GM19452 (cell line): Measurements from ENCODE around the gene HDAC2.
"Not testable (repeated sequence)": the region's sequence is repeated elsewhere in the genome, so short reads cannot be mapped to it uniquely, and the experiment has no call there.

Experiments used
- ATAC-seq: cut with Tn5 transposase; IDR thresholded peaks from one replicate; pipeline ENCODE4 v1.9.1; 2021; ENCODE audit not compliant: unreplicated experiment

HDAC2 gene

DNA sequence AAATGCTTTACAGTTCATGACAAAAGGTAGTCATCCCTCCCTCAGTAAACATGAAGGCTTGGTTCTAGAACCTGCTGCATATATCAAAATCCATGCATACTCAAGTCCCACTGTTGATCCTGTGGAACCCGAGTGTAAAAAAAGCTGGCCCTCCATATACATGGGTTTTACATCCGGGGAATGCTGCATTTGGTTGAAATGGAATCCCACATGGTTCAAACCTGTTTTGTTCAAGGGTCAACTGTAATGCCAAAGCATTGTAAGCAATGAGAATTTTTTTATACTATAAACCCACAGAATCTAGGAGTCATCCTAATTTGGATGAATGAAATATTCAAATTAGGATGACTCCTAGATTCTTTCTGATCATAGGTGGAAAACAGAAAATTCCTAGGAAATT is 5.9 kb upstream of the HDAC2 start:
- ATAC-seq, result no peak

DNA sequence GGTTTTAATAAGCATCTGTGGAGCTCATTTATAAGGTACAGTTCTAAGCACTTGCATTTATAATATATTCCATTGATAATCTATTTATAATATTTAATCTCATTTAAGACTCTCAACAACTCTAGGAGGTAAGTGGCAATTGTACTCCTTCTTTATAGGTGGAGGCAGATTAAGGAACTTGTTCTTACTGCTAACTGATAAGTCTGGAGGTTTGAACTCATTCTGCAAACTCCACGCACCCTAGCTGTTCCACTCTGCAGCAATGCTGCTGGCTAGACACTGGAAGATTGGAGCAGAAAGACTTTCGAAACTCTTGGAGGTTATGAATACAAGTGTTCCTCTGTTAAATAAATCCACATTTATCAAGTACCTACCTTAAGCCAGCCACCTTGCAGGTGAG is 793 bp upstream of the HDAC2 start:
- ATAC-seq, result no peak

DNA sequence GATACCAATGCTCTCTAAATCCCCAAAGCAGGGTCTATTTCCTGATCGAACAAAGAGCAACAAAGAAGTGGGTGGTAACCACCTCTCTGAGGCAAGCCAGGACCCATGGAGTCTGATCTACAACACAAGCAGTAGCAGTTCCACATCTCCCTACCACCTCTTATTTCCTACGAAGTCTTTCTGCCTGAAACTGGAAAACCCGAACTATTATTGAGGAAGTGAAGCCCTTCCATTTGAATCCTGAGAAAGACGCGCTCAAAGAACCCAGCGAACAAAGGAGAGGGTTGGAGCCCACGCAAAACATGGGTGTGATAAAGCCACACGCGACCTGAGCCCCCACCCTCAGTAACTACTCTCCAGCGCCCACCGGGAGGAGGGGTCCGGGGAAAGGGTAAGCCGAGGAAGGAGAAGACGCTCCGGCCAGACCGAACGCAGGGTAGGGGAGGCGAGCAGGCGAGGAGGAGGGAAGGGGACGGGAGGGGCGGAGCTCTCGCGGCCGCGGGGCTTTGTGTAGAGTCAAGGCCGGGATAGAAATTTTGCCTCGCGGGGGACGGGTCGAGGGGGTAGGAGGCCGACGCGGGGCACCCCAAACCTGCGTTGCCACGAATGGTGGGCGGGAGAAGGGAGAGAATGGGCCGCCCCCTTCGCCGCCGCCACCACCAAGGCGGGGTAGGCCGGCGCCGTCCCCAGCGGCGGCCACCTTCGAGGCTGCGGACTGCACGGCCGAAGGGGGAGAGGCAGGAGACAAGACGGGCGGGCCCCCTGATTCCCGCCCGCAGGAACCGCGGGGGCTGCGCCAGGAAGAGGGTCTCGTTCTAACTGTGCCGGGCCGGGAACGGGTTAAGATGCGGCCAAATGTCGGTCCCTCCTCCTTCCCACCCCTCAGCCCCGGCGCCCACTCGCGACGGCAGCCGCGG is 802 bp downstream of the HDAC2 start:
- peak; percentile 37 for ATAC-seq

DNA sequence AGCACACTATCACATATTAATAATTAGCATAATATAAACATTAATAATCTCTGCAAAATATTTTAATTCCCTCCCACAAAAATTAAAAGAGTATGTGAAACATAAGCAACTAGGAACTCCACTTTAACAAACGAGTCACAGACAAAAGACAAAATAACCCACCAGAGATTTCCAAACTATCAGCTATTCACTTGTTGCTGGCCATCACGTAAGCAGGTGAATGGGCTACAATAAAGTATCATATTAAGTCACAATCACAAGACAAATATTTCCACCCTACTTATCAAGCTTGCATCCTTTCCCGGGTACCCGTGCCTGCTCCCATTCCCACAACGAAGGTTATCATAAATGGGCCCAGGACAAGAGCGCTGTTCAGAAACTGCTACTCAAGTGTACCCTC is 2.5 kb downstream of the HDAC2 start:
- ATAC-seq, result no peak

DNA sequence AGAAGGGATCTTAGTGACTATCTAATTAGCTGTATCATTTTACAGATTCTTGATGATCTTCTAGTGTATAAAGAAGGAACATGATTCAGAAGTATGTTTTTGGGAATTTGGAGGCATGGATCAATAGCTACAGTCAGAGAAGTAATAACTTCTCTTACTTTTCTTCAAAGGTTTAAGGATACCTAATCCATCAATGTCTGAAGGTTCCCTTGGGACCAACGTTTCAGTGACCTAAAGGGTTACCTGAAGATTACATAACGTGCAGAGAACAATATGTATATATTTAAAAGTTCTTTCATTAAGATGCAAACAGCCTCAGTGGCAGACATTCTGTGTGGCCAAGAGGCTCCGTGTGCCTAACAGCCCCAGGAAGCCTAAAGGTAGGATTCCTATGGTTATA is 3.2 kb downstream of the HDAC2 start:
- no peak for ATAC-seq

DNA sequence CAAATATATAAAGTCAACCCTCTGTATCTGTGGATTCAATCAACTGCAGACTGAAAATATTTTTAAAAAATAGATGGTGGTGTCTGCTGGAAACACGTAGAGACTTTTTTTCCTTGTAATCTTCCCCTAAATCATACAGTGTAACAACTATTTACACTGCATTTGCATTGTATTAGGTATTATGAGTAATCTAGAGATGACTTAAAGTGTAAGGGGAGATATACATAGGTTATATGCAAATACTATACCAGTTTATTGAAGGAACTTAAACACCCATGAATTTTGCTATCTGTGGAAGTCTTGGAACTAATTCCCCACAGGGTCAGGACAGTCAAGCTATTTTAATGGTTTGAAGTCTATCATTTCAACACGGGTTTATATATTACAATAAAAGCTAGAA is 10.2 kb downstream of the HDAC2 start:
- ATAC-seq, result no peak

DNA sequence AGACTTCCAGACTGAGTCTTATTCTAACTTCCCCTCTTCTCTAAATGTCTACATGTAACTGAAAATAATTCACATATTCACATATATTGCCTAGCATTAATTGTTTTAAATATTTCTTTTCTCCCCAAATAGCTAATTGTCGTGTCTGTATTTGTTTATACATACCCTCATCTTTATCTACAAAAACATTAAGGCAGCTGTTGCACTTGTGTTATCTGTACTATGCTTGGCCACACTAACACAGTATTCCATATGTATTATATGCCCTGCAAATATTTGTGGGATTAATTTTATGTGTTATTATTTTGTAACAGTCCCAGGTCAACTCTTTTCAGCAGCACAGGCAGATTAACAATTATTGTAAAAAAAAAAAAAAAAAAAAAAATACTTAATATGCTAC is 11.7 kb downstream of the HDAC2 start:
- no peak for ATAC-seq

DNA sequence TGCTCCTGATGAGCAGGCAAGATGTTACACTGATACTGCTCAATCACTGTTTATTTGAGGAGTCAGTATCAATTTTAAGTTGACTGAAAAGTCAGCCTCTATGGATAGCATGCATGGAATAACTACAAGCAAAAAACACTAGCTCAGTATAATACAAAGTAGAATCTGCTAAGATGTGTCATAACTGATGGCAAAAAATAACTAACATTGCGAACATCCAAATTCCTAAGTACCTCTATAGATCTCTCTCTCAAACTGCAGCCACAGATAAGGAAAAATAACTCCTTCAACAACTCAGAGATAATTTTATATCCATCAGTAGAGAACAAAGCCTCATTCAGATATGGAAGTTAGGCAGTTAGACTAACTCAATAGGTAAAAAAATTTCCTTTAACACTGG is 16.3 kb downstream of the HDAC2 start:
- ATAC-seq, result no peak

DNA sequence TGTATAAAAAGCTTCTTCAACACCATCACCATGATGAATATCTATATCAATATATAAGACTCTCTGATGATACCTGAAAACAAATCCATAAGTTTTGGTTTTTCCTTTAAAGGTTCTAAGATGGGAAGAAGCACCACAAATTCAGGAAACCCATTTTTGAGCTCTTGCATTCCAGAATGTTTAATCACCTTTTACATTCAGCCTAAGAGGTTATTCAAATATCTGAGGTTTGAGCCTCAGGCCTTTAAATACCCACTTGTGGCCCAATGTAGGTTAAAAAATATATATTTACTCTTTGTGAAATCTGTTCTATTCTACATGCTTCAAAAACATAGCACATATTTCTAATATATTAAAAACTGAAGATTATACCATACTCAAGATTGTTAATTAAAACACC is 17.6 kb downstream of the HDAC2 start:
- ATAC-seq, result no peak

DNA sequence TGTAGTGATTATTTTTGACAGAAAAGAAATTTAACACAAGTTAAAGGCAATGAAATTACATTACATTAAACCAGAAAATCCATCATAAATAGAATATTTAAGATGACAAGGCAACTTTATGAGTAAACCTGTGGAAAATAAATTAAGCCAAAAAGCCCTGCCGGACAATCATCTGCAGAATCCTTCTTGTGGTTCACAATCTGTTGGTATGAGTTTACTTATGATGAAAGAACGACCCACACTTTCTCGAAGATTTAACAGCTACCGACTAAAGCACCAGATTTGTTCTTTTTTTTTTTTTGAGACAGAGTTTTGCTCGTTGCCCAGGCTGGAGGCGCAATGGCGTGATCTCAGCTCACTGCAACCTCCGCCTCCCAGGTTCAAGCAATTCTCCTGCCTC is 21.4 kb downstream of the HDAC2 start:
- no peak for ATAC-seq

DNA sequence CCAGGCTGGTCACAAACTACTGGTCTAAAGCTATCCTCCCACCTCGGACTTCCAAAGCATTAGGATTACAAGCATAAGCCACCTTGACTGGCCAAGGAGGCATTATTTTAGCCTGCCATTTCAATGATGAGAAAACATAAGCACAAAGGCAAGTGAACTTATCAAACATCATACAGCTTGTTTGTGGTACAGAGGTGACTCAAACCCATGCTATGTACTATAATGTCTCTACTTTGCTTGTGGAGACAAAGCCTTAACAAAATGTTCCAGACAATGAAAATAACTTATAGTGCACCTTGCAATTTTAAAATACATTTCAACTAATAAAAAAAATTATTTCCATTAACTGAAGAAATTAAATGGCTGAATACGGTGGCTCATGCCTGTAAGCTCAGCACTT is 26.2 kb downstream of the HDAC2 start:
- no peak for ATAC-seq

DNA sequence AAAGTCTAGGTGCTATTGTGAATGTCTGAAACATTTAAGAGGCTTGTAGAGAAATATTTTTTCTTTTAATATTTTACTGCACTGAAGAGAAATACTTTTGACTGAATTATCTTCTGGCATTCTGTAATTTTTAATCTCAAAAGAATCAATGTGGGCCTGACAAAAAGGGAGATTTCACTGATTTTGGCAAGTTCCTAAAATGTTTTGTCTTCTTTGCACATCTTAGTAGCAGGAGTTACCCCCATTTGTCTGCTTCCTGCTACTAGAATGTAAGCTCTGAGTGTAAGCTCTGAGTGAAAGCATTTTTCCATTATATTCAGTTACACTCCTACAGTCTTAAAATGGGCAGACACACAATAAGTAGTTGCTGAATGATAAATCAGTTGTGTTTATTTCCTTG is 31.1 kb downstream of the HDAC2 start:
- no peak for ATAC-seq

DNA sequence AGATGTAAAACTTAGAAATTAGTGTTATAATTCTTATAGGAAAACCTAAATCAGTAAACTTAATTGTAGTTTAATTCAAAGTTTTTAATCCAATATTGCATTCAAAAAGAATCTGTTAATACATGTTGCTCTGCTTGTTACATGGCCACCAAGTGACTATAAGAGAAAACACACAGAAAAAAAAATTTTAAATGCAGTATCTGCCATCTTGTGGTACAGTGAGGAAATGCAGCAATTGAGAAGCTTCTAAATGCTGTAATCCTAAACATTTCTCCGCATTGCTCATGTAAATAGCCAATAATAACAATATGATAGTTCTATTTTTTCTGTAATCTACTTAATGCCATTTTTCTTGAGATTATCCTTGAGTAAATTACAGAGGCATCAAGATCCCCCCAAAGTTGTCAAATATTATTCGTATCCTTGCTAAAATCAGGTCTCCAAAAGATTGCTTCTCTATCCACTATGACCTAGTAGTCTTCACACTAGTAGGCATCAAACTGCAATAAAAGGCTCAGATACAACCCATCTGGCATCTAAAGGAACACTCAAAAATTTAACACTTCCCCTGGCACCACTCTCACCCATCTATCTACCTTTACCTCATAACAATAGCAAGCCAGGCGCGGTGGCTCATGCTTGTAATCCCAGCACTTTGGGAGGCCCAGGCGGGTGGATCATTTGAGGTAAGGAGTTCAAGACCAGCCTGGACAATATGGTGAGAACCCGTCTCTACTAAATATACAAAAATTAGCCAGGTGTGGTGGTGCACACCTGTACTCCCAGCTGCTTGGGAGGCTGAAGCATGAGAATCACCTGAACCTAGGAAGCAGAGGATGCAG is 34.6 kb downstream of the HDAC2 start:
- peak; percentile 79 for ATAC-seq

DNA sequence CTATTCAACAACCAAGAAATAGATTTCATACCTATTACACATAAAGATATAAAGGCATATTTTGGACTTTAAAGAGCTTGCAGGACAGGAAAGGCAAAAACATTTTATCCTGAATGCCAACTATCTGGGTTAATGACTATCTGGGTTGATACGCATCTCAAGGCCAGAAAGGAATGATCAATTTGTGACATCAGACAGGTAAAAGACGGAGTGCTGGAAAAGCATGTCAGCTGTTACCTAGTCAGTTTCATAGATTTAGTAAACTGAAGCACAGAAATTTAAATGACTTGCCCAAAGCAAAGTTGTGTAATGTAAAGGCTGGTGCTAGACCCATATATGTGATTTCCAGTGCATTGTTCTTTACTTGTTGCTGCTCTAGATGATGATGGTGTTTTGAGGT is 36.8 kb downstream of the HDAC2 start:
- ATAC-seq, result no peak

DNA sequence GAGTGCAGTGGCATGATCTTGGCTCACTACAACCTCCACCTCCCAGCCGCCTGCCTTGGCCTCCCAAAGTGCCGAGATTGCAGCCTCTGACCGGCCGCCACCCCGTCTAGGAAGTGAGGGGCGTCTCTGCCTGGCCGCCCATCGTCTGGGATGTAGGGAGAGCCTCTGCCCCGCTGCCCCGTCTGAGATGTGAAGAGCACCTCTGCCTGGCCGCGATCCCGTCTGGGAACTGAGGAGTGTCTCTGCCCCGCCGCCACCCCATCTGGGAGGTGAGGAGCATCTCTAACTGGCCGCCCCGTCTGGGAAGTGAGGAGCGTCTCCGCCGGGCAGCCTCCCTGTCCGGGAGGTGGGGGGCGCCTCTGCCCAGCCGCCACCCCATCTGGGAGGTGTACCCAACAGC is 39.0 kb downstream of the HDAC2 start:
- ATAC-seq, result not testable (repeated sequence)

DNA sequence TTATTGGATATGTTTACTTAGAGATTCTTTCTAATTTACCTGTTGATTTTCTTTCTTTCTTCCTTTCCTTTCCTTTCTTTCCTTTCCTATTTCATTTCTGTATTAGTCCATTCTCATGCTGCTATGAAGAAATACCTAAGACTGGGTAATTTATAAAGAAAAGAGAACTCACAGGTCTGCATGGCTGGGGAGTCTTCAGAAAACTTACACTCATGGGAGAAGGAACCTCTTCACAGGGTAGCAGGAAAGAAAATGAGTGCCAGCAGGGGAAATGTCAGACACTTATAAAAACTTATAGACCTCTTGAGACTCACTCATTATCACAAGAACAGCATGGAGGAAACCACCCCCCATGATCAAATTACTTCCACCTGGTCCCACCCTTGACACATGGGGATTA is 40.8 kb downstream of the HDAC2 start:
- ATAC-seq, result no peak

DNA sequence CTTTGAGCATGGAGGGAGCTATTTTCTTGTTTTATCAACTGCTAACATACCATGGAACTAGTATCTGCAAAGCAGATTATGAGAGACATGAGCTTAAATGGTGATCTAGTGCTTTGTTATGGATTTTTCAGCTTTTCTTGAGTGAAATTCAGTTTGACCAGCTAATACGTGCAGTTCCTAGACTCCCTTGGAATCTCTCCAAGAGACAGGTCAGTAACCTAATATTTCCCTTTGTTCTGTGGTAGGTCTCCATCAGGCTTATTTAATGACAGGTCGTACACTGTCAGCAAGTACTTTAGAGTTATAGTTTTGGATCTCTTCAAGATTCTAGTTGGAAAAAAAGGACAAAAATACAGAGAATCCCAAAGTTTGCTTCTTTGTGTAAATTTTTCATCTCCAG is 43.9 kb downstream of the HDAC2 start:
- no peak for ATAC-seq

DNA sequence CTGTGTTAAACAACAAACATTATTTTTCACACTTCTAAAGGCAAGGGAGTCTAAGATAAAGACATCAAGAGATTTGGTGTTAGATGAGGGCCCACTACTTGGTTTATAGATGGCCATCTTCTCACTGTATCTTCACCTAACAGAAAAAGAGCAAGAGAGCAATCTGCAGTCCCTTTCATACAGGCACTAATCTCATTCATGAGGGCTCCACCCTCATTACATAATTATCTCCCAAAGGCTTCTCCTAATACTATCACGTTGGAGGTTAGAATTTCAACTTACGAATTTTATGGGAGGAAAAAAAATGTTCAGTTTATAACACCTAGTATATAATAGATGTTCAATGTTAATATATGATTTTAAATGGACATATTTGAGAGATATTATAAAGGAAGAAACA is 45.6 kb downstream of the HDAC2 start:
- no peak for ATAC-seq

DNA sequence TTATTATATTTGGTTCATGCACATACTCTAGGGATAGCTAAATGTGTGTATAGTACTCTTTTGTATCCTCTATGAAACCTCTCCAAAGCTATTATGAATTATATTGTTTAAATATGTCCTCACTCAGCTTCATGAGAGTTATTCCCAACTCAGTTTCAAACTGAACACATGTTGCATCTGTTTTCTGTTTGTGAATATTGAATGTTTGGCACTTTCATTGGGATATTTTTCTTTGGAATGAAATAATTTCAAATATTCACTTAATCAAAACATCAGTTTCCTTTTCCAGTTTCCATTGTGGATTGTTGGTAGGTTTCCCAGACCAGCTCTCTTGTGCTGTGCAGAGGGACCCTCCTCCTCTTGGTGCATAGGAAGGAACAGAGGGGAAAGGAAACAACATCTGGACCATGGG is 46.6 kb downstream of the HDAC2 start:
- ATAC-seq, result no peak

DNA sequence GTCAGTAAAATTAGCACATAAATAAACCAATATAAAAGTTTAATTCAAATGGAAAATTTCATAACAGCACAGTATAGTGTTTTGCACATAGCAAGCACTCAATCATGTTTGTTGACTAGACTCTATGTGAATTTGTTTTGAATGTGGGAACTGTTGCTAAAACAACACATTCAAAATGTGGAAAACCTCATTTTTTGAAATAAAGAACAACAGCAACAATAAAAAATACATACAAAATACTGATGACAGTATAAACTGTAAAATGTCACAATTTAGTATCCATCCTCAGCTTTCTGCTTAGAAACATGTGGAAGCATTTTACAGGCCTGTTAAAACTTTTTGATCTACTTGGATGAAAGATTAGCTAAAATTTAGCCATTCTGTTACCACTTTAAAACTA is 47.4 kb downstream of the HDAC2 start:
- ATAC-seq, result no peak

DNA sequence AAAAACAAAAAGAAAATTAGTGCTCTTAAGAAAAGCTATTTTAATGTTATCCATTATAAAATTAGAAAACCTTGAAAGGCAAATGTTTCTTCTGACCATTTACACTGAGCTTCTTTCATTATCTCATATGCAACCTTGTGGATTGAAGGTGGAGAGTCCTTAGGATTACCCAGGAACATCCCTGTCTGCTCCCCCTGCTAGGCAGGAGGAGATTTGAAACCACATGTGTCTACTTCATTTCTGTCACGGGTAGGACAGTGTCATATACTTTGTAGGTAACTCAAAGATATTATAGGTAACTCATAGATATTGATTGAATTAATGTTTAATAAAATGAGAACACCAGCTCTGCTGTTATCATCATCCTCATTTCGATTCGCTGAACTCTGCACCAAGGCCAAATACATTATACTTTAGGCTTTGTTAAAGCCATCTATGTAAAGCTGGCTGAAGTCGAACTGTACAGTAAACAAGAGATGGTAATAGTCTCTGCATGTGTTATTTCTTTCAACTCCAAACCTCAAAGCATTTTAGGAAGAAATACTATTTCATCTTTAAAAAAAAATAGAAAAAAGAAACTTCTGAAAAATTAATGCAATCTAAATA is 49.5 kb downstream of the HDAC2 start:
- peak; percentile 12 for ATAC-seq
